Hepatocyte (in vitro differentiated cells): ENCODE data around the gene SPATA21. TPM values are rescaled to one million over a fixed set of nuclear protein-coding genes. Genes with fewer than 3 reads are reported as not detected.

ENCODE experiments used
- DNase-seq: peaks from one replicate; pipeline ENCODE4 v3.0.0-alpha.2; 2016; ENCODE audit warnings: low spot score
- H2AFZ ChIP-seq: fragments of 200-600 bp; sonication (generic); 2 replicates; pipeline ENCODE4 v1.6.0; 2016; ENCODE audit warnings: antibody characterized with exemption, mild to moderate bottlenecking
- H3K27ac ChIP-seq: fragments of 200-600 bp; sonication (generic); 2 replicates; pipeline ENCODE4 v1.5.1; 2016; ENCODE audit warnings: mild to moderate bottlenecking
- H3K27me3 ChIP-seq: fragments of 200-600 bp; sonication (generic); 2 replicates; pipeline ENCODE4 v1.6.1; 2016
- H3K36me3 ChIP-seq: fragments of 200-600 bp; sonication (generic); replicated peaks from 2 replicates; pipeline ENCODE4 v1.5.1; 2016; ENCODE audit warnings: low read depth; ENCODE audit not compliant: insufficient read depth
- H3K4me1 ChIP-seq: fragments of 200-600 bp; sonication (generic); 2 replicates; pipeline ENCODE4 v1.5.1; 2016; ENCODE audit warnings: mild to moderate bottlenecking, moderate library complexity; ENCODE audit not compliant: insufficient read depth
- H3K4me2 ChIP-seq: fragments of 200-600 bp; sonication (generic); 2 replicates; pipeline ENCODE4 v1.6.0; 2016
- H3K4me3 ChIP-seq: fragments of 200-600 bp; sonication (generic); 2 replicates; pipeline ENCODE4 v1.5.1; 2016; ENCODE audit warnings: mild to moderate bottlenecking
- H3K79me2 ChIP-seq: fragments of 200-600 bp; sonication (generic); 2 replicates; pipeline ENCODE4 v1.6.0; 2017; ENCODE audit warnings: mild to moderate bottlenecking
- H3K9me2 ChIP-seq: fragments of 200-600 bp; sonication (generic); replicated peaks from 2 replicates; pipeline ENCODE4 v1.6.0; 2017; ENCODE audit warnings: mild to moderate bottlenecking; ENCODE audit not compliant: insufficient read depth
- H3K9me3 ChIP-seq: fragments of 200-600 bp; sonication (generic); 2 replicates; pipeline ENCODE4 v1.5.1; 2016; ENCODE audit warnings: low read depth, mild to moderate bottlenecking
- H4K20me1 ChIP-seq: fragments of 200-600 bp; sonication (generic); 2 replicates; pipeline ENCODE4 v1.6.0; 2016; ENCODE audit warnings: mild to moderate bottlenecking; ENCODE audit not compliant: insufficient read depth, poor library complexity, severe bottlenecking
- CTCF ChIP-seq: fragments of 200-600 bp; sonication (generic); IDR thresholded peaks from 2 replicates; pipeline ENCODE4 v1.5.1; 2016; ENCODE audit warnings: antibody characterized with exemption, mild to moderate bottlenecking; ENCODE audit not compliant: poor library complexity
- EZH2 ChIP-seq: fragments of 200-600 bp; sonication (generic); IDR thresholded peaks from 2 replicates; pipeline ENCODE4 v1.6.1; 2016; ENCODE audit warnings: antibody characterized with exemption, mild to moderate bottlenecking, borderline replicate concordance
- EZH2phosphoT487 ChIP-seq: fragments of 200-600 bp; sonication (generic); IDR thresholded peaks from one replicate; pipeline ENCODE4 v1.6.1; 2018; ENCODE audit warnings: antibody characterized with exemption, mild to moderate bottlenecking, low read depth, moderate library complexity; ENCODE audit not compliant: unreplicated experiment, severe bottlenecking
- WGBS: methylation state at CpG from one replicate; pipeline ENCODE4 v1.1.6; 2016; ENCODE audit warnings: low lambda C conversion rate; ENCODE audit errors: missing lambda C conversion rate; 5-methylcytosine and 5-hydroxymethylcytosine counted together
- polyA plus RNA-seq: library from polyadenylated mRNA; unstranded; fragments of >200 nt; fragmentation: Nextera tagmentation; extraction: Ambion mirVana; gene quantifications from 2 replicates; pipeline ENCODE4 v1.2.1, GENCODE V29; 2016
- total RNA-seq: library from RNA; depleted of rRNA; stranded (reverse); fragments of >200 nt; gene quantifications from 2 replicates; pipeline ENCODE4 v1.2.3, GENCODE V29; 2014

Gene SPATA21
- total and polyA plus RNA-seq, 2 experiments from 2014 or later: 0.30 to 0.92 TPM

GRCh38 chr1:16450863-16451481 is 13.7 kb upstream of the SPATA21 start:
- Histone ChIP-seq H3K9me3 (no peaks in the 10 kb centered on the region), H3K4me1 (no peaks in the 10 kb centered on the region), H4K20me1 (peaks cover 5% of the 10 kb centered on the region), H3K27ac (no peak overlapping the region), H3K79me2 (peaks cover 6% of the 10 kb centered on the region), H3K9me2 (no peaks in the 10 kb centered on the region), H3K36me3 (no peaks in the 10 kb centered on the region), H2AFZ (no peak overlapping the region), H3K4me3 (no peak overlapping the region), H3K27me3 (no peaks in the 10 kb centered on the region), H3K4me2 (no peak overlapping the region)
- WGBS: 87% methylated on average over 6 of the region's 6 CpGs
- DNase-seq: no peak
- no peak for TF ChIP-seq EZH2phosphoT487
- TF ChIP-seq CTCF: no peak
- TF ChIP-seq EZH2: no peak

- no peaks in the 10 kb centered on the region for H3K27me3 ChIP-seq
- 92% methylated on average over 5 of the region's 5 CpGs for whole genome bisulfite sequencing
- no peak overlapping the region for H3K4me2 ChIP-seq
- no peak overlapping the region for H3K4me3 ChIP-seq
- peaks cover 16% of the 10 kb centered on the region for H3K79me2 ChIP-seq
- H3K4me1 ChIP-seq: no peaks in the 10 kb centered on the region
- no peaks in the 10 kb centered on the region for H3K9me3 ChIP-seq
- TF ChIP-seq CTCF (no peak), EZH2phosphoT487 (no peak), EZH2 (no peak)
- no peak overlapping the region for H3K27ac ChIP-seq
- H3K9me2 ChIP-seq: no peaks in the 10 kb centered on the region
- no peaks in the 10 kb centered on the region for H3K36me3 ChIP-seq
- H4K20me1 ChIP-seq: peaks cover 5% of the 10 kb centered on the region
- H2AFZ ChIP-seq: no peak overlapping the region
- DNase-seq: no peak
Measured at GRCh38 chr1:16449666-16450065, 12.4 kb upstream of the SPATA21 start.

- Histone ChIP-seq H3K4me1 (no peaks in the 10 kb centered on the region), H3K27me3 (no peaks in the 10 kb centered on the region), H3K9me3 (no peaks in the 10 kb centered on the region), H3K36me3 (no peaks in the 10 kb centered on the region), H2AFZ (no peak overlapping the region), H3K9me2 (no peaks in the 10 kb centered on the region), H3K27ac (no peak overlapping the region), H3K4me2 (no peak overlapping the region), H4K20me1 (peaks cover 5% of the 10 kb centered on the region), H3K4me3 (no peak overlapping the region), H3K79me2 (peaks cover 21% of the 10 kb centered on the region)
- WGBS: 98% methylated on average over 4 of the region's 4 CpGs
- TF ChIP-seq CTCF: no peak
- no peak for TF ChIP-seq EZH2phosphoT487
- no peak for TF ChIP-seq EZH2
- no peak for DNase-seq
Measured at GRCh38 chr1:16449065-16449464, 11.8 kb upstream of the SPATA21 start.
